GM18517 (cell line): ENCODE results near the gene GRIN3A.
A peak's percentile ranks its signal among the peaks of the same experiment; 100 is the strongest.
"Not testable (repeated sequence)": the region's sequence is repeated elsewhere in the genome, so short reads cannot be mapped to it uniquely, and the experiment has no call there.

ENCODE experiments used
- ATAC-seq: cut with Tn5 transposase; IDR thresholded peaks from one replicate; pipeline ENCODE4 v1.9.1; 2021; ENCODE audit warnings: mild to moderate bottlenecking, moderate library complexity; ENCODE audit not compliant: unreplicated experiment

GRIN3A gene

GRCh38 chr9:101738566-101739183 is at the start of gene GRIN3A:
TSS of gene GRIN3A (minus strand) at chr9:101738647. CDS start at chr9:101737979, 668 bp downstream.
- no peak for ATAC-seq

- ATAC-seq: no peak
These were observed 49.4 kb upstream of the GRIN3A start for GRCh38 chr9:101787891-101788290.

GRCh38 chr9:101778332-101778731 is 39.9 kb upstream of the GRIN3A start:
- ATAC-seq: no peak

GRCh38 chr9:101764472-101764871 is 26.0 kb upstream of the GRIN3A start:
- no peak for ATAC-seq

- ATAC-seq: no peak
These were observed 20.0 kb upstream of the GRIN3A start for GRCh38 chr9:101758304-101758930.

- no peak for ATAC-seq
These were observed 15.3 kb upstream of the GRIN3A start for GRCh38 chr9:101753716-101754115.

- no peak for ATAC-seq
These were observed 13.4 kb upstream of the GRIN3A start for GRCh38 chr9:101751895-101752294.

- no peak for ATAC-seq
These were observed 864 bp upstream of the GRIN3A start for GRCh38 chr9:101739311-101739710.

GRCh38 chr9:101737705-101738565 is 512 bp downstream of the GRIN3A start:
- no peak for ATAC-seq

- ATAC-seq: no peak
These were observed 1.2 kb downstream of the GRIN3A start for GRCh38 chr9:101737165-101737704.

- ATAC-seq: no peak
These were observed 1.7 kb downstream of the GRIN3A start for GRCh38 chr9:101736717-101737116.

- ATAC-seq: no peak
These were observed 7.0 kb downstream of the GRIN3A start for GRCh38 chr9:101731429-101731828.

- peak; percentile 85 for ATAC-seq
These were observed 10.6 kb downstream of the GRIN3A start for GRCh38 chr9:101727612-101728524.

GRCh38 chr9:101724271-101724670 is 14.2 kb downstream of the GRIN3A start:
- not testable (repeated sequence) for ATAC-seq

- no peak for ATAC-seq
These were observed 20.3 kb downstream of the GRIN3A start for GRCh38 chr9:101718192-101718591.

- ATAC-seq: no peak
These were observed 21.8 kb downstream of the GRIN3A start for GRCh38 chr9:101716629-101717028.

- ATAC-seq: no peak
These were observed 27.0 kb downstream of the GRIN3A start for GRCh38 chr9:101711330-101711941.

- ATAC-seq: no peak
These were observed 29.6 kb downstream of the GRIN3A start for GRCh38 chr9:101708855-101709254.

GRCh38 chr9:101707721-101708120 is 30.7 kb downstream of the GRIN3A start:
- ATAC-seq: no peak

- no peak for ATAC-seq
These were observed 31.4 kb downstream of the GRIN3A start for GRCh38 chr9:101706997-101707396.
